Measurements from ENCODE around the gene AURKB.
"Not testable (repeated sequence)": the region's sequence is repeated elsewhere in the genome, so short reads cannot be mapped to it uniquely, and the experiment has no call there.

The AURKB gene

DNA sequence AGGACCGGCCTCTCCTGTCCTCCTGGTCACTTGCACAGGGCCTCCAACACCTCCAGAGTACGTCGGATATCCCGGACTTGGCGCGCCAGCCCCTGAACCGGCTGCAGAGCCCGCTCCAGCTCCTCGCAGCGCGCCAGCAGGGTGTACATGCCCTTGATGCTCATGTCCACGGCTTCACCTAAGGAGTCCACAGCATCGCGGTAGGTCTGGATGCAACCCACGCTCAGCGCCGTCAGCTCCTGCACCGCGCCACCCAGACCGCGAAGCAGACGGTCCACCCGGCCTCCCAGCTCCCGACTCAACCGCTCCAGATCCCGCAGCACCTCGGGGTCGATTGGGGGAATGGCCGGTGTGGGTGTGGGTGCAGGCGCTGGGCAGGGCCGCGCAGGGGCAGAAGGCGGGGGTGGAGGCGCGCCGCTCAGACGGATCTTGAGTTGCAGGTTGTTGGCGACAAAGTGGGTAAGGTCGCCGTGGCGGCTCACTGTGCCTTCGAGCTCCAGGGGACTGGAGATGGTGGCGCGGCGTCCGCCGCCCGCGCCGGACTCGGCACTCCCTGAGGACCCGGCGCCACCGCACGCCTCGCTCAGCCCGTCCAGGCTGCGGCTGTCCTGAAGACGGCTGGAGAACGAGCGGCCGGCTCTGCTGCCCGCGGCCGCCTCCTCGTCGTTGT lies 21.2 kb downstream of the AURKB start:
- DNase-seq (ENCODE audit: low read depth in 4 of 4, low spot score in 1 of 4), result no peak

DNA sequence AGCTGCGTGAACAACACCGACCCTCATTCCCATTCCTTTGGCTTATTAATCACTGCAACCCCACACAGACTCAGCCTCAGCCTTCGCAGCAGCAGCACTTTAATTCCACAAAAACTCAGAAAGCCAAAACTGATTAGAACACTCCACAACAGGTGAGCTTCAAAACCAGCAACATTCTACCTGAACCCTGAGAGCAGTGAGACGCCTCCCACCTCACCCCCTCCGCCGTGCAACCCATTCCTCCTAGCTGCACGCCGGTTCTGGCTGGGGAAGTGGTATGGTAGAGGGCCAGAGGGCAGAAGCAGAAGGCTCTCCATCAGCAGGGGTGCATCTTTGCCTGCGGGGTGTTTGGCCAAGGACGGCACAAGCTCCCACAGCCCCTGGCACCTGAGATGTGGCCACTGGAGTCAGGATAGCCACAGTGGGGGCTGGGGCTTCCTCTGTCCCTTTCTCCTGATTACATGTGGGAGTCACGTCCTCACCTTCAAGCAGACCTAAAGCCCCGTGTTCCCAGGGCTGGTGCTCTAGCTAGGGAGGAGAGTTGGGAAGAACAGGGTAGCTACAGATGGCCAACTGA lies 22.0 kb downstream of the AURKB start:
- DNase-seq (ENCODE audit: low read depth in 4 of 4, low spot score in 1 of 4), result no peak

DNA sequence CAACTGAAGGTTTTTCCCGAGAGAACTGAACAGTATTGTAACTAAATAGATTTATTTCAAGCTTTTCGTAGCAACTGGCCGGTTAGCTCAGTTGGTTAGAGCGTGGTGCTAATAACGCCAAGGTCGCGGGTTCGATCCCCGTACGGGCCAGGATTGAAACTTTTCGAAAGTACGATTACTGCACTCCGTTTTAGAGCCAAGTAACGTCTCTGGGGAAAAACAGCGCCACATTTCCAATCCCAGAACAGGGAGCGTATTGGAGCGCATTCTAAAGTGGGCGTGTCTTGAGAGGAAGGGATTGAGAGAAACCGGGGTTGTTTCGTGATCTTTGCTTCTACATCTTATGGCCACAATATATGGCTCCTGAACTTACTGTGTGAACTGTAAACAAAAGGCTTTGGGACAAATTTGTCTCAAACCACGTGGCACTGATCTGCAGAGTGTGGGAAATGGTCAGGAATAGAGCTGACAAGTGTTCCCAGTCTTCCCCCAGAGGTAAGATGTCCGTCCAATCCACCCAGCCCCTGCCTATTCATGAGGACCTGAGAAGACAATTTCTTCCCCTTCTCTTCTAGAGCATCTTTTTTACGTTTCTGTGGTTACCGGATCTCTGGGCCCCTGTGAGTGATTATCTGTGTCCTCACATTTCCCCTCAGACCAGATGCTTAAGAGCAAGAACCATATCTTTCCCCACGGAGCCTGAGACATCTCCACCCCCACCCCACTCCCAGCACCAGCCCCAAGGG lies 22.7 kb downstream of the AURKB start:
- DNase-seq (ENCODE audit: low read depth in 4 of 4, low spot score in 1 of 4), result peak; percentile 75 to 91 (median 85)

DNA sequence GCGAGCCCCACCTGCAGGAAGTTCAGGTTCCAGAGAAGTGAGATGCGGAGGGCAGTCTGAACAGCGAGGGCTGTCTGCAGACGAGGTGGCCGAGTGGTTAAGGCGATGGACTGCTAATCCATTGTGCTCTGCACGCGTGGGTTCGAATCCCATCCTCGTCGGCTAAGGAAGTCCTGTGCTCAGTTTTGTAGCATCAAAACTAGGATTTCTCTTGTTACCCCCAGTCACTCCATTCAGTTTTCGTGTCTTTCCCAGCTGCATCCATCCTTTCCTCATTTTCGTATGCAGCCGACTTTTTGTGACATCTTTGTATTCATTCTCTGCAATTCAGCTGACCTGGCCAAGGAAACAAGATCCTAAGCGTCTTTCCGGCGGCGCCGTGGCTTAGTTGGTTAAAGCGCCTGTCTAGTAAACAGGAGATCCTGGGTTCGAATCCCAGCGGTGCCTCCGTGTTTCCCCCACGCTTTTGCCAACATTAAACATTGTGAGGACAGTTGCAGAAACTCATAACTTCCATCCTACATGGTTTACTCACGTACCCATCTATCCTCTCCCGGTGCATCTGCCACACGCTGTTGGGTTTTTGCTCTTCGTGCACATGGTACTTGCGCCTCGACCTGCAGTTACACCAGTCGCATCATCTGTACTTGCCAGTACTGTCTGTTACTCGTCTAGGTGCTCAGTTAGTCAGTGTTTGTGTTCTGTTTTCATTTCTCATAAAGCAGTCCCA lies 23.4 kb downstream of the AURKB start:
- DNase-seq (ENCODE audit: low read depth in 4 of 4, low spot score in 1 of 4), result peak; percentile 88 to 98 (median 97)

DNA sequence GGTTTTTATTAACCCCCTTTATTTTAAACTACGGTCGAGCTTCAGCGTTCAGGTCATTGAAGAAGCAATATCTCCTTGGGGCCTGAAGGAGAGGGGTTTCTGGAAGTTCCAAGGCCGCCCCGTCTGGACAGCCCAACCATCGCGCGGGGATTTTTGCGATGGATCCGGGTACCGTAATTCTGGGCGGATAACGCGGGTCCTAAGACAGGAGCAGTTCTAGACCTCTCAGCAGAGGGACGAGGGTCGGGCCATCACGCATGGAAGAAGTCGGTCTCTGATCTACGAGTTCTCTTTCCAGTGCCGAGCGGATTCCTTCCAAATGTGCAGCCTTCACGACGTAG lies 24.0 kb downstream of the AURKB start:
- no peak for DNase-seq (ENCODE audit: low read depth in 4 of 4, low spot score in 1 of 4)

DNA sequence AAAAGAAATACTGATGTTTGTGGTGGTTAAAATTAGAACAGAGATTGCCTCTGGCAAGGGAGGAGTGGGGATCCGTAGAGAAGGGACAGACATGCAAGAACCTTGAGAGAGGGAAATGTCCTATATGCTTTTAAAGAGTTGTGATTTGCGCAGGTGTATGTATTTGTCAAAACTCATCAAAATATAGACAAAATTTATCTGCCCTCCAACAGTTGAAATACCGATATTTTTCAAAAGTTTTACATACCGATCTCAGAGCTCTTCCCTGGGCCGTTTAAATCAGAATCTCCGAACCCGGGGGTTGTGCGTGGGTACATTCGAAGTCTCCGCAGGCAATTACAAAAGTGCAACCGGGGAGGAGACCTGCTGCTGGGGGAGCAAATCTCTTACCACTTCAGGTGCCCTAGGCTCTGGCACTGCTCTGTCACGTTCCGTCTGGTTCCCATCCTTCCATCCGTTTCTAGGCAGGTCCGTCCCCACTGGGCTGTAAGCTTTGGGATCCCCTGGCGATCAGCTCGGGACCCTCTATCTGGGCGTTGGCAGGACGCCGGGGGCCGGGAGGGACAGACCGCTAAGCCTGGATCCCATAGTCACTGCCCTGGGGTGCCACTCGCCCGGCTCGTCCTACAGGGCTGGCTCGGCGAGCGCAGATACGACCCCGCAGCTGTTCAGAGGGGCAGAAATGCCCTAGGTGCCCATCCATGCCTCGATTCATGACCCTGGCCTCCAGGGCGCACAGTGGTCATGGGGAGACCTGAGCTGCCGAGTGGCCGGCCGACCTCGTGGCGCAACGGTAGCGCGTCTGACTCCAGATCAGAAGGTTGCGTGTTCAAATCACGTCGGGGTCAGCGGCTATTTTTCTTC lies 24.6 kb downstream of the AURKB start:
- DNase-seq (ENCODE audit: low read depth in 4 of 4, low spot score in 1 of 4), result peak; percentile 84 to 97 (median 89)

DNA sequence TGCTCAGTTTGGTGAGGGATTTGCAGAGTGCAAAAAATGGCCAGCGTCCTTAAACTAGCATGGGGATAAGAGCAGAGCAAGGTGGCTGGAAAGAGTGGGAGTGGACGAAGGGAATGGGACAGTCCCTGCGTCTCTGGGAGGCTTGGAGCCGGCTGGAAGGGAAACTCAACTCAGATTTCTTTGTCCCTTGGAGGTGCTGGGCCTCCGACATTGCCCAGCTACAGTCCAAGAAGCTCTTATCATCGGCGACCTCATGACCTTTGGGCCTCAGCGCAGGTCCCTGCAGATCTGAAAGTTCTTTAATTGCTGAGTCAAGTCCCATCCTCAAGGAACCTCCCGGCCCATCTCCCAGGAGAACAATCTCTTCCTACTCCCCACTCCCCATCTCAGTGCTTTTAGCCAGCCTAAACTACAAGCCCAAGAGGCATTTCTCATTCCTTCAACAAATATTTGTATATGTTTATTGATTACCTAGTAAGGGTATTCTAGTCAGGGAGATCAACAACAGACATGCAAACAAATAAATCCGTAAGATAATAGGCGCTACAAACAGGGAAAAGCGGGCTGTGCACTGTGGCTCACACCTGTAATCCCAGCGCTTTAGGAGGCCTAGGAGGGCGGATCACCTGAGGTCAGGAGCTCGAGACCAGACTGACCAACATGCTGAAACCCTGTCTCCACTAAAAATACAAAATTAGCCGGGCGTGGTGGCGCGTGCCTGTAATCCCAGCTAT lies 33.2 kb downstream of the AURKB start:
- DNase-seq (ENCODE audit: low read depth in 4 of 4, low spot score in 1 of 4), result no peak

DNA sequence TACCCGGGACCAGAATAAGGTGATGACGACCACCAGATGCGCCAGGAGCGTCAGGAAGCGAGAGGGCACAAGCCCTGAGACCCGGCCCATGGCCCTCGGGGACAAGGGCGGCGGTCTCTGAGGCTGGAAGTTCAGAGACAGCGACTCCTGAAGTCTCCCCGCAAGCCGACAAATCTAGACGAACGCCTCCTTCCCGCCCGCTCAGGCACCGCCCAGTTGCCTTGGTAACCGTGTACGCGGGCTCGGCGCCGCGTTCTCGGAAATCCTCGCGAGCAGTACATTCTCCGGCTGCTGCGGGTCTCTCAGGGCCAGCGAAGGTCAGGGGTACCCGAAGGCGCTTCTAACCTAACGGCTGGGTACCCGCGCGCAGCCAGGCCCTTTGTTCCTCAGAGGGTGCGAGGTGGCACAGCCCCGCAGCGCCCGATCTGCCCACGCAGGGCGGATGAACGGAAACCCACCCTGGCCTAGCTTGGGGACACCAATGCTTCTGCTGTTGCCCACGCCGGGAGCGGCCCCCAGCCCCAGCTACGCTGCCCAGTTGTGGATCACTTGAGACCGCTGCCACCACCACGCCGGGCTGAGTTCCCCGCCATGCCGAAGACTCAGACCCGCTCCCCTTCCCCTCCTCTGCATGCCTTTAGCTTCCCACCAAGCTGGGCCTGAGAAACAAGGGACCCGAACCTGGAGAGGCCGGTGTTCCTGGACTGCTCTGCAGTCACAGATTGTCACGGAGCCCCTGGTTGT lies 34.0 kb downstream of the AURKB start, which contains the start of gene TMEM107:
Gene TMEM107, minus strand, starts transcription at position 184 of the 744 bp plus-strand sequence. Its CDS starts 94 bp downstream, at position 90.
- peak in 3 of 4 experiments; percentile 67 to 81 (median 81) for DNase-seq (ENCODE audit: low read depth in 4 of 4, low spot score in 1 of 4)

DNA sequence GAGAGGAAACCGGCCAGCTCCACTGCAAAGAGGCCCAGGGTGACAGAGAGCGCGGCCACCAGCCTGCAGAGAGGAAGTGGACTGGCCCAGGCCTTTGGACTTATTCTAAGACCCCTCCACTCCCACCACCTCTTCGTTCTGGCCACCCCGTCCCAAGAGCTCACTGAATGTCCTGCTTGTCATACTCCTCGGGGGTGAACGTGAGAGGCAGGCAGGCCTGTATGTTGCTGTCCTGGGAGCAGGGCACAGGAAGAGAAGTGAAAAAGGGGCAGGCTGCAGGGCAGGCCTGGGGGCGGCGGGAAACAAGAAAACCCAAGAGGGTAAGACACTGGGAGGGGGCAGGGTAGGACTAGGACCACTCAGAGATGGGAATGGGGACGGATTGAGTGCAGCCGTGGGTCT lies 34.6 kb downstream of the AURKB start:
- DNase-seq (ENCODE audit: low read depth in 4 of 4, low spot score in 1 of 4), result no peak

DNA sequence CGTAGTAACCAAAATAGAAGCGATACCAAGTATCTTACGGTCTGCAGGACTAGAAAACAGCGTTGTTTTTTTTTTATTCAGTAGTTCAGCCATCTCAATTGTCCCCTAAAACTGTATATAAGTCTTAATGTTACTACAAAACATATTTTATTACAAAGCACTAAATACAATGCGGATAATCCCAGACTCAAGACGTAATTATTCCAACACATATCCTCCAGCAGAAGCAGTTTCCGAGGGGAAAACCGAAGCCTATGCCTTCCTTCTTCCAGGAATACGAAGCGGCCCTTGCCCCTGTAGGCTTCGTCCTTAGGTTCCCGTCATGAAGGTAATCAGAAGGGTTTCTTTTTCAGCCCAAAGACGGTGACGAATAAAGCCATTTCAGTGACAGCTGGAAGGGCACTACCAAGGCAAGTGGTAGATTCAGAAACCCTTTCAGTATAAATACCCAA lies 36.5 kb downstream of the AURKB start:
- no peak for DNase-seq (ENCODE audit: low read depth in 4 of 4, low spot score in 1 of 4)

DNA sequence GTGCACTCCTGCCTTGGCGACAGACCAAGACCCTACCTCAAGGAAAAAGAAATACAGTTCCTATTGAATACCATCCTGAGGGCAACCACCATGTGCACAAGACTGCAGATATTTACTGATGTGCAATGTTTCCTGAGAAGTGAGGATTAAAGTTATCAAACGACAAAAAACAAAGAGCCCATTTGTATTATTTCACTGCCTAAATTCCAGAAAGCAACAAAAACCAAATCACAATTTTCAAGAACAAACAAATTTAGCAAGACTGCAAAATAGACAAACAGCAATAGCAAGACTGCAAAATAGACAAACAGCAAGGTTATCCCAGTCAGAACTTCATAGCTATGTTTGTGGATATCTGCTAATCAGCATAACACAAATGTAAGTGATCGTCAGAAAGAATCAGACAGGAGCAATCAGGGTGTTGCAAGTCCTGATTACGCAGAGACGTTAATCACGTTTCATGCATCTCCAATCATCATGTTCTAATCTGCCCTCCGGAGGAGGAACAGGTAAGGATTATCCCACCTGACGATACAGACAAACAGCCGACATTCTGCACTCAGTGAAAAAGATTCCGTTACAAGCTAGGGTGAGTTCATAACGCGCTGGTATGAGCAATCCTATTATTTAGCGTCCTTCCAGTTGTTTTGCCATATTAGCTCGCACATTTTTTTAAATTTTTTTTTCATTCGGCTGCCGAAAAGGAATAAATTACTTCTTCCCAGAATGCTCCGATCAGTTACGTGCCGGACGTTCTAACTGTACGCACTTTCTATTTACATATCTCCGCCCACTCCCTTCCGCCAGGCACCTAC lies 37.1 kb downstream of the AURKB start:
- peak in 1 of 4 experiments; percentile 74 for DNase-seq (ENCODE audit: low read depth in 4 of 4, low spot score in 1 of 4)

DNA sequence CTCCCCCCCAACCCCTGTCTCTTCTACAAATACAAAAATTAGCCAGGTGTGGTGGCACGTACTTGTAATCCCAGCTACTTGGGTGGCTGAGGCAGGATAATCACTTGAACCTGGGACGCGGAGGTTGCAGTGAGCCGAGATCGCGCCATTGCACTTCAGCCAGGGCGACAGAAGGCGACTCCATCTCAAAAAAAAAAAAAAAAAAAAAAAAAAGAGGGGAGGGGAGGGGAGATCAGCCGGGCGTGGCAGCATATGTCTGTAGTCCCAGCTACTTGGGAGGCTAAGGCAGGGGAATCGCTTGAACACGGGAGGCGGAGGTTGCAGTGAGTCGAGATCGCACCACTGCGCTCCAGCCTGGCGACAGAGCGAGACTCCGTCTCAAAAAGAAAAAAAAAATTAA lies 40.2 kb downstream of the AURKB start:
- DNase-seq (ENCODE audit: low read depth in 4 of 4, low spot score in 1 of 4), result not testable (repeated sequence)

DNA sequence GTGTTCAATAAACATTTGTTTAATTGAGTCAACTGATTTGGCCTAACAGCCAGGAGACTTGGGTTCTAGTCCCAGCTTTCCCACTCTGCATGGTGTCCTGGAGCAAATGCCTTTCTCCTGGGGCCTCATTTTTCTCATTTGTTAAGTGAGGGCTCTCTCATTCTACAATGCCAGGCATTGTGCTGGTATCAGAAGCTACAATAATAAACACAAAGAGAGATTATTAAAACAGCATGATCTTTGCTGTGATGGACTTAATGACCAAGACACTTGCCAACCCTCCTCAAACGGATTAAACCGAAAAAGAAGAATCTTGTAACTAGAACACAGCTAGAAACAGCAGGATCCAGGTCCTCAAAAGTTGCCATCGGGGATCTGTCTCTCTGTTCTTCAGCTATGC lies 42.8 kb downstream of the AURKB start:
- no peak for DNase-seq (ENCODE audit: low read depth in 4 of 4, low spot score in 1 of 4)

DNA sequence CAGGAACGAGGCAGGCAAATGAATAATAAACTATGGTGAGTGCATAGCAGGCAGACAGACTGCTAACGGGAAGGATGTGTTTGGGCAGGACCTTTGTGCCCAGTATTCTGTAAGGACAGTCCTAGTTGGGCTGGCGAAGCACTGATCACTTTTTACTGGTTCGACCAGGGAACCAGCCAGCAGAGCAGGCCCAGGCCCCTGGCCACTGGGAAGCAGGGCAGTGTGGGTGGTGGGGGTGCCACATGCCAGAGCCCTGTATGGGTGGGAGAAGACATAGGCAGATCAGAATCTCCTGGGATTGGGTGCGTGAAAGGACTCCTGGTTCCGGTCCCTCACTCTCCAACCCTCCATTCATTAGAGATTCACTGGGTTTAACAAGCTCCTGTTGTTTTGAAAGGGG lies 43.6 kb downstream of the AURKB start:
- no peak for DNase-seq (ENCODE audit: low read depth in 4 of 4, low spot score in 1 of 4)

DNA sequence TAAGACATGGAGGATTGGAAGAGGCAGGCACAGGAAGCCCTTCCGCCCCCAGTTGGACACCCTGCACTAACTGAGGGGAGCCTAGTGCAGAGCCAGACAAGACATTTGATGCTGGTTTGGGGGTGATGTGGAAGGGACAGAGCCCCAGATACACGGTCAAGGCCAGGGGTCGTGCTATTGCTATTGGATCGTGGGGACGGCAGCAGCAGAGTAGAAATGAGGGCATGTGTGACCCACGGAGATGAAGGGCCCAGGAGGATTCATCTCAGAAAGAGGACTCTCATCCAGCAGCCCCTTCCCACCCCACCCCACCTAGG lies 45.6 kb downstream of the AURKB start:
- DNase-seq (ENCODE audit: low read depth in 4 of 4, low spot score in 1 of 4), result no peak

DNA sequence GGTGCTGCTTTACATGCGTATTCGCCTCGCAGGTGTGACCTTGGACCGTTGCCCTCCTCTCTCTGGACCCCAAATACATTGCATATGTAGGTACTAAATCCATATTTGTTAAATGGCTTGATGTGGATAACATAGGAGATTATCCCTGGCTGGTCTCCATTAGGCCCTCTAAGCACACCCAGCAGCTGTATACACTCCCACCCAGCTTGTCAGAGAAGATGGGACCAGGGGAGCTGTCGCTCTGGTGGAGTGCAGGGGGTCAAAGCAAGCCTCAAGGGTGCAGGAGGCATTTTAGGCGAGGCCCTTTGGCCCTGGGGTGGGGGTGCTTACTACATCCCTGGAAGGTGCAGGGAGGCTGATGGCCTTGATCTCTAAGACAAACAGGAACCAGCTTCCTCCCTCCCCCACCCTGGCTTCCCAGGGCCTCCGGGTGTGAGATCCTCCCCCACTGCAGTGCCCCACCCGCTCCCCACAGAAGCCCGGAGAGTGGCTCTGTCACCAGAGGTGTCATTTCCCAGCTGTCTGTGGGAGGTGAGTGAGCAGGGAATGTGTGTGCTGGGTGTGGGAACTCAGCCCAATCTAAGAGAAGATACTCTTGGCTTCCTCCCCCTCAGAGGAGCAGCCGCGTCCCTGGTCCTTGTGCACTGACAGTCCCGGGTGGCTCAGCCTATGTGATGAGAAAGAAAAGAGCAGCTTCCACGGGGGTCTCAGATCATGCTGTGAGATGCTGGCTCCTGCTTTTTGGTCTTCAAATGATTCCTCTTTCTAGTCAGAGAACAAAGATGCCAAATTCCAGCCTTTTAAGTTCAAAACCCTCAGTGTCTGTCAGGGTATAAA lies 46.2 kb downstream of the AURKB start:
- peak in 2 of 4 experiments; percentile 68 to 80 for DNase-seq (ENCODE audit: low read depth in 4 of 4, low spot score in 1 of 4)
